ENCODE measurements around the gene SF1. TPM values are rescaled to one million over a fixed set of nuclear protein-coding genes. Genes with fewer than 3 reads are reported as not detected.
A peak's percentile ranks its signal among the peaks of the same experiment; 100 is the strongest.

SF1 gene
- total and polyA plus RNA-seq, 2 donors from 2014 or later: 87.5 to 320 TPM

GRCh38 chr11:64735725-64736259 lies 42.5 kb downstream of the SF1 start:
- no peaks in the 10 kb centered on the region for H3K4me1 ChIP-seq (ENCODE audit: control insufficient read depth in 2 of 3, insufficient read depth in 2 of 3, low read depth in 1 of 3, low read length in 3 of 3)
- TF ChIP-seq CTCF (IDR thresholded peaks at IDR 0.05; ENCODE audit: borderline replicate concordance, extremely low read depth, insufficient read depth): no peak
- H3K36me3 ChIP-seq (ENCODE audit: control insufficient read depth in 2 of 3, insufficient read depth in 3 of 3, low read length in 3 of 3): no peaks in the 10 kb centered on the region
- no peaks in the 10 kb centered on the region for H3K27me3 ChIP-seq (ENCODE audit: control insufficient read depth, insufficient read depth, low read length)
- H3K4me3 ChIP-seq (ENCODE audit: low read length in 3 of 3): no peak overlapping the region
- intact Hi-C loops (cut with DNase I): no loop called here
- no peak overlapping the region for H3K9ac ChIP-seq (ENCODE audit: low read length in 3 of 3)
- H3K9me3 ChIP-seq (ENCODE audit: control insufficient read depth in 2 of 3, insufficient read depth in 1 of 3, low read length in 3 of 3): no peaks in the 10 kb centered on the region
- no peak overlapping the region for H3K27ac ChIP-seq (ENCODE audit: low read depth in 2 of 2, low read length in 2 of 2)
- DNase-seq (no peak), FAIRE-seq (no peak)

GRCh38 chr11:64734811-64735724 lies 43.3 kb downstream of the SF1 start:
- Histone ChIP-seq H3K27ac (ENCODE audit: low read depth in 2 of 2, low read length in 2 of 2) (no peak overlapping the region), H3K4me1 (ENCODE audit: control insufficient read depth in 2 of 3, insufficient read depth in 2 of 3, low read depth in 1 of 3, low read length in 3 of 3) (no peaks in the 10 kb centered on the region), H3K36me3 (ENCODE audit: control insufficient read depth in 2 of 3, insufficient read depth in 3 of 3, low read length in 3 of 3) (no peaks in the 10 kb centered on the region), H3K9me3 (ENCODE audit: control insufficient read depth in 2 of 3, insufficient read depth in 1 of 3, low read length in 3 of 3) (no peaks in the 10 kb centered on the region), H3K9ac (ENCODE audit: low read length in 3 of 3) (no peak overlapping the region), H3K4me3 (ENCODE audit: low read length in 3 of 3) (no peak overlapping the region), H3K27me3 (ENCODE audit: control insufficient read depth, insufficient read depth, low read length) (no peaks in the 10 kb centered on the region)
- TF ChIP-seq CTCF (IDR thresholded peaks at IDR 0.05; ENCODE audit: borderline replicate concordance, extremely low read depth, insufficient read depth): no peak
- intact Hi-C loops (cut with DNase I): no loop called here
- FAIRE-seq: no peak
- peak in 3 of 5 donors; percentile 38 to 71 (median 48) for DNase-seq

- no peaks in the 10 kb centered on the region for H3K36me3 ChIP-seq (ENCODE audit: control insufficient read depth in 2 of 3, insufficient read depth in 3 of 3, low read length in 3 of 3)
- H3K27ac ChIP-seq (ENCODE audit: low read depth in 2 of 2, low read length in 2 of 2): no peak overlapping the region
- no peak for TF ChIP-seq CTCF (IDR thresholded peaks at IDR 0.05; ENCODE audit: borderline replicate concordance, extremely low read depth, insufficient read depth)
- H3K4me1 ChIP-seq (ENCODE audit: control insufficient read depth in 2 of 3, insufficient read depth in 2 of 3, low read depth in 1 of 3, low read length in 3 of 3): no peaks in the 10 kb centered on the region
- no peaks in the 10 kb centered on the region for H3K27me3 ChIP-seq (ENCODE audit: control insufficient read depth, insufficient read depth, low read length)
- DNase-seq: no peak
- intact Hi-C loops (cut with DNase I): no loop called here
- no peak overlapping the region for H3K9ac ChIP-seq (ENCODE audit: low read length in 3 of 3)
- no peak for FAIRE-seq
- H3K9me3 ChIP-seq (ENCODE audit: control insufficient read depth in 2 of 3, insufficient read depth in 1 of 3, low read length in 3 of 3): no peaks in the 10 kb centered on the region
- H3K4me3 ChIP-seq (ENCODE audit: low read length in 3 of 3): no peak overlapping the region
These were observed 46.7 kb downstream of the SF1 start for GRCh38 chr11:64731601-64732000.

All from kidney (tissue), 14 donors.